ENCODE measurements around the gene ZNF232. TPM values are rescaled to one million over a fixed set of nuclear protein-coding genes. Genes with fewer than 3 reads are reported as not detected.
"Not testable (repeated sequence)": the region's sequence is repeated elsewhere in the genome, so short reads cannot be mapped to it uniquely, and the experiment has no call there.

ZNF232 gene
- polyA plus RNA-seq, 3 donors, result 21.8 to 50.0 (median 24.0) TPM

DNA sequence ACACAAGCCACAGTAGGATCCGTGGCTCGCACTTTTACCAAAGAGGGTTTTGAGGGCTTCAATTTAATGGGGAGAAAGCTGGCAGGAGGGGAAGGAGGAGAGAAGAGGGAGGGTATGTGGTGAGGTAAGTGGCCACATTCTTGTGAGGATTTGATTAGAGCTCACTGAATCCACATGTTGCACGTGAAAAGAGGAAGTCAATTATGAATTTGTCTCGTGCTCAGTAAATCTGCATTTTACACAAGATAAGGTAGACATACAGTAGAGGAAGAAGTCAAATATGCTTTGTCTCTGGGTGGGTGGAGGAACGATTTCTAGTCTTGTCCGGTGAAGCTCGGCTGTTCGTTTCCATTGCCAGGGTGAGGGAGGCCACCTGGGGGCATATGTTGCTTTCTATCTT is 862 bp downstream of the ZNF232 start:
- DNase-seq, result peak; percentile 10

DNA sequence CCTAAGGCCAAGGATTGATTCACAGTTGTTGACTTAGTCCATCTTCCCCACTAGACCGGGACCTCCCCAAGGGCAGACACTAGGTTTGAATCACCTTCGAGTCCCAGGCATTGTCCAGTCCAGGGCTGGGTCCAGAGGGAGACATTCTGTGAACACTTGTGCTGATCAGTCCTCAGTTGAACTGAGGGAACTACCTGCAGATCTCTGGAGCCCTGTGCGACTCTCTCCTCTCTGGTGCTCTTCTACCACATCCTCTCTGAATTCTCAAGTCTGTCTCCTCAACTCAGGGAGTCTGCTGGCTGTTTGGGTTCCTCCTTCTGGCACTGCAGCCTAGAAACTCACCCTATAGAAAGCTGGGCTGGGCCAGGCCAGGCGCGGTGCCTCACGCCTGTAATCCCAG is 10.8 kb downstream of the ZNF232 start:
- no peak for DNase-seq

DNA sequence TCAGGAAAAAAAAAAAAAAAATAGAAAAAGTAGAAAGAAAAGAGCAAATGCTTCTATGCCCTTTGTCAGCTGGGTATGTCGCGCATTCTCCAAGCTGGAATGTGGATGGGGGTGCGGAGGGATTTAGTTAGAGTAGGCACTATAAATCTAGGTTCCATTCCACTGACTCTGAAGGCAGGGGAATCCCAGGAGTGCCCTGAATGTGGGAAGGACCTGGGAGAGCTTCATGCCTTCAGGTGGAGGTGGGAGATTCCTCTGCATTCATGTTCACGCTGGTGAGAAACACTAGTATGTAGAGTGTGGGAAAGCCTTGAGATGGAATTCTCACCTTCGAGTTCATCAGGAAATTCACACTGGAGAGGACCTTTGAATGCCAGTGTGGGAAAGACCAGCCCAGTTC is 12.4 kb downstream of the ZNF232 start:
- peak; percentile 28 for DNase-seq

DNA sequence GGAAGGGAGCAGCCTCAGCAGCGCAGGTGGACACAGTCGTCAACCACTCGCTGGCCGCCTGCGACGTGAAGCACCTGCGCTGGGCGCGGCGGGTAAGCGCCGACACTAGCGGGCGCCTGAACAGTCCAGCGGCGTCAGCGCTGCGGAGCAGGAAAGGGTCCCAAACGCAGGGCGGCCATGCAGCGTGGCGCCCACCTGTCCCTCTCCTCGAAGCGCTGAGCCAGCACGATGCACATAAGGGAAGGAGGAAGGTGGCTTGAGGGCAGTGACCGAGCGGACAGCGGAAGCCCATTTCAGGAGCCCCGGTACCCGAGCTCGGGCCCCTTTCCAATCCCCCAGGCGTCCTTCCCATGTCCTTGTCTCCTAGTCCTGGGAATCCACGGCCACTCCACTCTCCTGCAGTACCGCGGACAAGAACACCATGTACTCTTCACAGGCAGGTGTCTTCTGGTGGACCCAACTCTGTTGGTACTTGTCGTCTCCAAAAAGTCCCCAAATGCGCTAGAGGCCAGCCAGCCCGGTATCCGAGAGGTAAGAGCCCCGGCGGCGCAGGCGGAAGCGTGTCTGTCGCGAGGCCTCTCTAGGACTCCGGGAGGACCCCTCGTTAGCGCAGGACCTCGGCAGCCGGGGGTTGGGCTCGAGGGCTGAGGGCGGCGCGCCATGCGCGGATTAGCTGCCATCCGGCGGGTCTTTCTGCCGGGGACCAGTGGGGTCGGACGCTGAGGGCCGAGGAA is 14.4 kb downstream of the ZNF232 start:
- peak; percentile 83 for DNase-seq

DNA sequence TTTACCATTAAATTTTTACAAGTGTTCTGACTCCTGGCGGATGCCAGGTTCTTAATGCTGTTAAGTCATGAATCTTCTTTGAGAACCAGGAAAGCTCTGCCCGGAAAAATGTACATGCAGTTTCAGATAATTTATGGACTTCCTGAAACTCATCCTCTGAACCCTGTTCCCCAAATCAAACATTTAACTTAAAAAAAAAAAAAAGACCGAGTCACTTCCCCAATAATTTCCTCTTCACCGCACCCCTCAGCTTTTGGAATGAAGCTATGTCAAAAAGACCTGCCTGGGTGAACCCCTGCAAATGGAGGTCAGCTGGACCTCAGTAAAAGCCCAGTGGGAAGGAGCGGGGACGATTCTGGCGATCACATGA is 15.0 kb downstream of the ZNF232 start:
- no peak for DNase-seq

DNA sequence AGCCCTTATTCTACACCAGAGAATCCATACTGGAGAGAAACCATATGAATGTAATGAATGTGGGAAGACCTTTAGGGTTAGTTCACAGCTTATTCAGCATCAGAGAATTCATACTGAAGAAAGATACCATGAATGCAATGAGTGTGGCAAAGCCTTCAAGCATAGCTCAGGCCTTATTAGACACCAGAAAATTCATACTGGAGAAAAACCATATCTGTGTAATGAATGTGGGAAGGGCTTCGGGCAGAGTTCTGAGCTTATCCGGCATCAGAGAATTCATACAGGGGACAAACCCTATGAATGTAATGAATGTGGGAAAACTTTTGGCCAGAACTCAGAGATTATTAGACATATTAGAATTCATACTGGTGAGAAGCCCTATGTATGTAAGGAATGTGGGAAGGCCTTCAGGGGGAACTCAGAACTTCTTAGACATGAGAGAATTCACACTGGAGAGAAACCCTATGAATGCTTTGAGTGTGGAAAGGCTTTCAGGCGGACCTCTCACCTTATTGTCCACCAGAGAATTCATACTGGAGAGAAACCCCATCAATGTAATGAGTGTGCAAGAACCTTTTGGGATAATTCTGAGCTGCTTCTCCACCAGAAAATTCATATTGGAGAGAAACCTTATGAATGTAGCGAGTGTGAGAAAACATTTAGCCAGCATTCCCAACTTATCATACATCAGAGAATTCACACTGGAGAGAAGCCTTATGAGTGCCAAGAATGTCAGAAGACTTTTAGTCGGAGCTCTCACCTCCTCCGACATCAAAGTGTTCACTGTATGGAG is 19.3 kb downstream of the ZNF232 start:
- no peak for DNase-seq

DNA sequence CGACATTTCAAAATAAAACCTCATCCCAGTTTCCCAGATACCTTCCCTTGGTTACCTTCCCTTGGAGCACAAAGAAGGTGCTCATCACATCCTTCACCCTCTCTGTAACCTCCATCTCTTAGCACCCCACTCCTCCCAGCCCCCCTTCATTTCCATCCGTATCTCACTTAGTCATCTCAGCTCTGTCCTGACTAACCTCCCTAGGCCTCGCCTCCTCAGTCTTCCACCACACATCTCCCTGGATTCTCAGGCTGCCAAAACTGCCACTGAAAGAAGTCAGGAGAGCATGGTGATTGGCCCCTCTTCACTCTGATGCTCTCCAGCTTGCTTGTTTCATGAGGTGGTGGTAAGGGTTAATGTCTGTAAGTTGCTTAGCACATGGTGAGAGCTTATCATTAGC is 31.1 kb downstream of the ZNF232 start:
- DNase-seq, result no peak

DNA sequence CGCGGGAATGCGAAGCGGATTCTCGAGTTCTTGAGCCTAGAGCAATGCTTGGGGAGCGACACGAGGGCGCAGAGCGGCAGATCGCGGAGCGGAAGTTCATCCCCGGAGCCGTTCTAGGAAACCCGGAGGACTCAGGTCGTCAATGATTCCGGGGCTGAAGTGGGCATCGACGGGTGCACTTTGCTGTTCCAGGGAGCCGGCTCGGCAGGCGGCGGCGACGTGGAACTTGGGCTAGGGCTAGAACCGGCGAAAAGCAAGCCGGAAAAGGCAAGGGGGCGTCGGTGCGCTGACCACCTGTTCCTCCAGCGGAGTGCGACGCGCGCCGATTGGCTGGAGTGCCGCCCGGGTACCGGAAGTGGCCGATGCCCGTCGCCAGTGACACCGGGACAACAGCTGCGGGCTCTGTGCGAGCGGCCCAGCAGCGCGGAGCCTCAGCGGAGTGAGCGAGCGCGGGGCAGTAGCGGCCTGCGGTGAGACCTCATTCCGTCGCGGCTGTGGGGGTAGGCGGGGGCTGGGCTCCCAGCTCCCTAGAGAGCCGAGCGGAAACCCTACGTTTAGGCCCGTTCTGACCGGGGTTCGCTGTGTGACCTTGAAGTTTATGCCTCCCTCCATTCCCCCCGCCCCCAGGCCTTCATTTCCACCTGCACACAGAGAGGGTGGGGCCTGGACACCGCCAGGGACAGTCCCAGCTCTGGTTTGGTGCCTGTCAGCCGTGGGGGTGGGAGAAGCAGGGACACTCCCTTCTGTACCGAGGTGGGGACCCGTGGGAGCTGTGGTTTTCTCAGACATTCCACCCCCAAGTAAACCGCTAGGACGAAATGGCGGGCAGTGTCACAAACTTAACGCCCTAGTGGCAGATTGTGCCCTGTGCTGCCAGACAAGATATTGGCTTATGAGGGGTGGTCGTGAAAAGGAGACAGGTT is 33.3 kb downstream of the ZNF232 start, which contains the start of gene ZFP3:
Gene ZFP3 (plus strand): TSS at position 362 of the 923 bp plus-strand sequence. CDS start 13,038 bp downstream, outside the sequence.
- peak; percentile 83 for DNase-seq

DNA sequence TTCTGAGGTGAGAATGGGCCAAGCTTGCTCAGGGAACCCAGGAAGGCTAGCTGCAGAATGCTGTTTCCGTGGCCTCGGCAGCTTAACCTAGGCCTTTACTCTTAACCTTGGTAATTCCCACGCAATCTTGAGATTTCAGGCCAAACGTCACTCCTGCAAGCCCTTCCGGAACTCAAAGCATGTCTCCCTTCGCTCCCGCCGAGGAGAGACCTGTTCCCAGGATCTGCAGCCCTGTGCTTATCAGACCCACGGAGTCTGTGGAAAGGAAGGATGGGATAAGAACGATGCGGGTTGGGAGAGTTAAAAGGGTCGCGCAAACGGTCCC is 33.9 kb downstream of the ZNF232 start:
- DNase-seq, result no peak

DNA sequence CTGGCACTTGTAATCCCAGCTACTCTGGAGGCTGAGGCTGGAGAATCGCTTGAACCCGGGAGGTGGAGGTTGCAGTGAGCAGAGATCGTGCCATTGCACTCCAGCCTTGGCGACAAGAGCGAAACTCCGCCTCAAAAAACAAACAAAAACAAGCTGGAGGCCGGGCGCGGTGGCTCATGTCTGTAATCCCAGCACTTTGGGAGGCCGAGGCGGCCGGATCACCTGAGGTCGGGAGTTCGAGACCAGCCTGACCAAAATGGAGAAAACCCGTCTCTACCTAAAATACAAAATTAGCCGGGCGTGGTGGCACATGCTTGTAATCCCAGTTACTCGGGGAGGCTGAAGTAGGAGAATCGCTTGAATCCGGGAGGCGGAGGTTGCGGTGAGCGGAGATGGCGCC is 34.4 kb downstream of the ZNF232 start:
- DNase-seq, result not testable (repeated sequence)

DNA sequence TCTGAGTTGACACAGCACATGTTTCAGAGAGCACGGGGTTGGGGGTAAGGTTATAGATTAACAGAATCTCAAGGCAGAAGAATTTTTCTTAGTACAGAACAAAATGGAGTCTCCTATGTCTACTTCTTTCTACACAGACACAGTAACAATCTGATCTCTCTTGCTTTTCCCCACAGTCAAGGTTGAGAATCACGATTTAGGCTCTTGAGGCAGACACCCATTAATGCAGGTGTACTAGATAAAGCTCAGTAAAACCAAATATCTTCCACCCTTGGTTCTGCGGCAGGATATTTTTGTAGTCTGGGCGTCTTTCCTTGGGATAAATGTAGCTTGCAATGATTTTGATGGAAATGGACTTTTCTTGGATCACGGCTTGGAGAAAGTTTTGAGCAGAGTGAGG is 36.2 kb downstream of the ZNF232 start:
- DNase-seq, result not testable (repeated sequence)

DNA sequence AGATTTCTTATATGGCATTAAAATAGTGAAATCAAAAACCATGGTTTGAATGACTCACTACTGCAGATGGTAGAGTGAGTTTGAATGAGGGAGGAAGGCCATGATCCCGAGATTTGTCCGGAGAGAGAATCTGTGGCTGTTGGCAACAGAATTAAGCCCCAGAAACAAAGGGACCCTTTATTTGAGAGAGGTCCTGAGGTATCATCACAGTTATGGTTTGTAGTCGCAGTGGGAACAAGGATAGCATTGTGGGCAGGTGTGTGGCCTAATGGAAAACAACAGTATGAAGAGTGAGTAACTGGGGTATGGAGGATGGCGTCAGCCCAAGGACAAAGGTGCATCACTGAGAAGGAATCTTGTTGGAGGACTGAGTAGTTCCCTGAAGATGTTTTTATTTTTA is 42.0 kb downstream of the ZNF232 start:
- DNase-seq, result no peak

DNA sequence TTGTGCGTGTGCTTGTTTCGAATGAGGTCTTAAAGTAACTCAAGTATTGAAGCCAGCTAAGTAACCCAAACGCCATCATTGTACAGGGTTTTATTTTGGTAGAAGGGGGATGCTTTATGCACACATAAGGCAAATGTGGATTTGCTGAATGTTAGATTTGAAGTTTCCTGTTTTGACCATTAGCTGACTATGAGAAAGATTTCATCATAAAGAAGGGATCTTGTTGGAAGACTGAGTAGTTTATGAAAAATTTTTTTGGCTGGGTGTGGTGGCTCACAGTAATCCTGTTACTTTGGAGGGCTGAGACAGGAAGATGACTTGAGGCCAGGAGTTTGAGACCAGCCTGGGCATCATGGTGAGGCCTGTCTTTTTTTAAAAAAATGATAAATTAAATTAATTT is 43.4 kb downstream of the ZNF232 start:
- no peak for DNase-seq

DNA sequence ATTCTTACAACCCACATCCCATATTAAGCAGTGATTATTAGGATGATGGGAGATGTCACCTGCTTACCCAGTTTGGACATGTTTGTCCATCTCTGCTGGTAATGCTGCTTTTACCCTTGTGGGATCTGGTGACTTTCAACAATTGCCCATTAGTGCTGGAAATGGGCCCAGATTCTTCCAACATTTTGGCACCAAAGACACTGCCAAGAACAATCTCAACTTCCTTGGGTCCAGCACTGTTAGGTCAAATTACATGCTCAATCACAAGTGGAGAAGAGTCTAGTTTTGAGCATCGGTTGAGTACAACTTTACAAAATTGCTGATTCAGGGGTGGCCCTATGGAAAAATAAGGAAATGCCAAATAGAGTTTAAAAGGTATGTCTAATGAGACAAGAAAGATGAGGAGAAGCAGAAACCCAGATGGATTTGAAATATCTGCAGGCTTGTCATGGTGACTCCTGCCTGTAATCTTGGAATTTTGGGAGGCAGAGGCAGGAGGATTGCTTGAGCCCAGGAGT is 46.4 kb downstream of the ZNF232 start:
- no peak for DNase-seq

Other genes with a start within 250 kb of the ZNF232 start
- gene C17orf107, start 212.3 kb downstream of the ZNF232 start, polyA plus RNA-seq (ENCODE audit: insufficient read length in 3 of 3), result 1 to 10 TPM; 1.6 to 2.1 (median 1.8) TPM
- gene CHRNE, start 208.8 kb downstream of the ZNF232 start, polyA plus RNA-seq (ENCODE audit: insufficient read length in 3 of 3), result 1 to 10 TPM; 1.1 to 2.7 (median 1.4) TPM
- 1 to 10 TPM; 2.1 to 2.7 (median 2.6) TPM for gene GP1BA, start 179.6 kb downstream of the ZNF232 start, polyA plus RNA-seq (ENCODE audit: insufficient read length in 3 of 3)
- gene SLC25A11, start 171.8 kb downstream of the ZNF232 start, polyA plus RNA-seq (ENCODE audit: insufficient read length in 3 of 3), result 10 to 100 TPM; 77.1 to 93.9 (median 85.5) TPM
- gene RNF167, start 171.6 kb downstream of the ZNF232 start, polyA plus RNA-seq (ENCODE audit: insufficient read length in 3 of 3), result 100 to 1,000 TPM; 129 to 146 (median 134) TPM
- gene PFN1, start 163.3 kb downstream of the ZNF232 start, polyA plus RNA-seq (ENCODE audit: insufficient read length in 3 of 3), result 100 to 1,000 TPM; 401 to 502 (median 460) TPM
- 10 to 100 TPM; 26.2 to 30.9 (median 28.9) TPM for gene ENO3, start 160.8 kb downstream of the ZNF232 start, polyA plus RNA-seq (ENCODE audit: insufficient read length in 3 of 3)
- 100 to 1,000 TPM in 1 of 3 donors, 10 to 100 TPM in 2; 99.6 to 111 (median 100.0) TPM for gene SPAG7, start 144.1 kb downstream of the ZNF232 start, polyA plus RNA-seq (ENCODE audit: insufficient read length in 3 of 3)
- 10 to 100 TPM; 25.3 to 35.7 (median 34.8) TPM for gene CAMTA2, start 124.2 kb downstream of the ZNF232 start, polyA plus RNA-seq (ENCODE audit: insufficient read length in 3 of 3)
- 1 to 10 TPM; 6.9 to 9.5 (median 9.3) TPM for gene INCA1, start 114.4 kb downstream of the ZNF232 start, polyA plus RNA-seq (ENCODE audit: insufficient read length in 3 of 3)
- 10 to 100 TPM; 89.4 to 99.7 (median 90.9) TPM for gene KIF1C, start 113.9 kb downstream of the ZNF232 start, polyA plus RNA-seq (ENCODE audit: insufficient read length in 3 of 3)
- under 1 TPM; 0.24 to 0.42 (median 0.41) TPM for gene SLC52A1, start 76.5 kb downstream of the ZNF232 start, polyA plus RNA-seq (ENCODE audit: insufficient read length in 3 of 3)
- gene ZFP3, start 33.4 kb downstream of the ZNF232 start, polyA plus RNA-seq (ENCODE audit: insufficient read length in 3 of 3), result 10 to 100 TPM; 13.7 to 16.9 (median 15.0) TPM
- gene USP6, start 4.2 kb upstream of the ZNF232 start, polyA plus RNA-seq (ENCODE audit: insufficient read length in 3 of 3), result 10 to 100 TPM in 1 of 3 donors, 1 to 10 TPM in 2; 2.5 to 14.7 (median 5.1) TPM
- gene ZNF594, start 80.0 kb upstream of the ZNF232 start, polyA plus RNA-seq (ENCODE audit: insufficient read length in 3 of 3), result 10 to 100 TPM; 18.7 to 27.6 (median 26.2) TPM
- 1 to 10 TPM in 2 of 3 donors, under 1 TPM in 1; 0.91 to 2.2 (median 1.4) TPM for gene SCIMP, start 123.0 kb upstream of the ZNF232 start, polyA plus RNA-seq (ENCODE audit: insufficient read length in 3 of 3)
- 10 to 100 TPM; 58.9 to 68.4 (median 59.0) TPM for gene RABEP1, start 170.4 kb upstream of the ZNF232 start, polyA plus RNA-seq (ENCODE audit: insufficient read length in 3 of 3)

Data from renal pelvis (tissue), 4 donors.